ENCODE results near the gene CDK13.
"Not testable (repeated sequence)": the region's sequence is repeated elsewhere in the genome, so short reads cannot be mapped to it uniquely, and the experiment has no call there.

Gene CDK13

DNA sequence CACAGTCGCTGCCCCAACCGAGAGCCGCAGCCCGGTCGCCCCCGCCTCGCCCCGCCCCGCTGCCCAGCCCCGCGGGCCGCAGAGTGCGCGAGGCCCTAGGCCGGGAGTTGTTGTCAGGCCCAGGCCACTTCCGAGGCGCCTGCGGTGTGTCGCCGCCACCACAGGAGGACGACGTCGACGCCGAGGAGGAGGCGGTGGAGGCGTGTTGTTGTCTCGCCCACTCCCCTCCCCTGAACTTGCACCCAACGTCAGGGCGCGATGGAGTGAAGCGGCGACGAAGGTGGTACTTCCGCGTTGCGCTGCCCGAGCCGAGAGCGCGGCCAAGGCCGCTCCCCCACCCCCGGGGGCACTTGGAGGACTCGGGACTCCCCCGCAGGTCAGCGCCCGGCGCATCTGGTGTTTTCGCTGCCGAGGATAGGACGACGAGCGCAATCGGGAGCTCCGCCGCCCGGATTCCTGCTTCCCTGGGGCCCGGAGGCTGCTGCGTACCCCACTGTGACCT, at the start of gene CDK13:
Gene CDK13 (plus strand): TSS at position 286 of the 502 bp plus-strand sequence. CDS start 386 bp downstream, outside the sequence.
- H3K4me3 ChIP-seq (ENCODE audit: low read depth, low read length): peak within 1 kb of the TSS; percentile 91
- DNase-seq (ENCODE audit: low read depth): peak; percentile 28

DNA sequence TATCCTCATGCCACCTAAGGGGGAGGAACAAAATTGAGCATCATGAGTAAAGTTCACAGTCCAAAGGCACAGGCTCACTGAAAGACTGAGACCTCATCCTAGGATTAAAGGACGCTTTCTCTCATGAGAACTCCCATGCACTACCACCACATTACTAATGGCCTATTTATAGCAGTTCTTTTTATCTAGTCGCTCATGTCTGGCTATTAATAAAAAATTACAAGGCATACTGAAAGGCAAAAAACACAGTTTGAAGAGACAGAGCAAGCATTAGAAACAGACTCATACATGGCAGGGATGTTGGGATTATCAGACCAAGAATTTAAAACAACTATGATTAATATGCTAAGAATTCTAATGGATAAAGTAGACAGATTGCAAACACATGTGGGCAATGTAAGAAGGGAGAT, 46.0 kb upstream of the CDK13 start:
- DNase-seq (ENCODE audit: low read depth): no peak
- no peak overlapping the region for H3K4me3 ChIP-seq (ENCODE audit: low read depth, low read length)

DNA sequence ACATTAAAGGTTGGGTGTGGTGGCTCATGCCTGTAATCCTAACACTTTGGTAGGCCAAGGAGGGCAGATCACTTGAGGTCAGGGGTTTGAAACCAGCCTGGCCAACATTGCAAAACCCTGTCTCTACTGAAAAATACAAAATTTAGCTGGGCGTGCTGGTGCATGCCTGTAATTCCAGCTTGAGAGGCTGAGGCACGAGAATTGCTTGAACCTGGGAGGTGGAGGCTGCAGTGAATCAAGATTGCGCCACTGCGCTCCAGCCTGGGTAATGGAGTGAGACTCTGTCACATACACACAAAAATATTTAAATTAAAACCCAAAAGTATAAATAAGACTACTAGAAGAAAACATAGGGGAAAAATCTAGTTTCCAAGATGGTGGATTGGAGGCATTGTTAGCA, 41.9 kb upstream of the CDK13 start:
- no peak for DNase-seq (ENCODE audit: low read depth)
- no peak overlapping the region for H3K4me3 ChIP-seq (ENCODE audit: low read depth, low read length)

DNA sequence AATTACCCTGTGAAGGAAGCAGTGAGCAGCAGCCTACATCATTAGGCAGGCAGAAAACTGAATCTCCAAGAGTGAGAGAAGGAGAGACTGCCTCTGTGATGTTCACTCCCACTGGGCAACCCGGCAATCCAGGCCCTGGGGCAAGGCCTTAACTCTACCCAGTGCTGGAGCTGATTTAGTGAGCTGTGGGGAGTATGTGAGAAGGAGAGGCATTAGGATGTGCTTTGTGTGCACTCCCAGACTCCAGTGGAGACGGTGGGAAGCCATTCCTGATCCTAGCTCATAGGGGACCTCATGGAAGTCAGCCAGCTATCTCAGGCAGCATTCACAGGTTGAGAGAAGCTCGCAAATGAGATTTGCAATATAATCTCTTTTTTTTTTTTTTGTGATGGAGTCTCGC, 41.1 kb upstream of the CDK13 start:
- no peak for DNase-seq (ENCODE audit: low read depth)
- no peak overlapping the region for H3K4me3 ChIP-seq (ENCODE audit: low read depth, low read length)

DNA sequence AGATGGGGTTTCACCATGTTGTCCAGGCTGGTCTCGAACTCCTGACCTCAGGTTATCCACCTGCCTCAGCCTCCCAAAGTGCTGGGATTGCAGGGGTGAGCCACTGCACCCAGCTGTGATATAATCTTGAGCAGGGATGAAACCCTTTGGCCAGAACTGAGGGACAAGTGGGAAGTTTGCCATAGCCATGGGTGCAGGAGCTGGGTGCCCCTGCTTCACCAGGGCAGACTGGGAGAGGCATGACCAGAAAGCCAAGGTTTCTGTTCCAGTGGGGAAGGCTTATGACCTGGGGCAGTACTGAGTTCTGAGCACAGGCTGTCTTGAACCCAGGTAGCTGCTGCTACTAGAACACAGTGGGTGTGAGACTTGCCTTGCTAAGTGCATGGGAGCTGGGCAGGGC, 40.5 kb upstream of the CDK13 start:
- DNase-seq (ENCODE audit: low read depth): no peak
- no peak overlapping the region for H3K4me3 ChIP-seq (ENCODE audit: low read depth, low read length)

DNA sequence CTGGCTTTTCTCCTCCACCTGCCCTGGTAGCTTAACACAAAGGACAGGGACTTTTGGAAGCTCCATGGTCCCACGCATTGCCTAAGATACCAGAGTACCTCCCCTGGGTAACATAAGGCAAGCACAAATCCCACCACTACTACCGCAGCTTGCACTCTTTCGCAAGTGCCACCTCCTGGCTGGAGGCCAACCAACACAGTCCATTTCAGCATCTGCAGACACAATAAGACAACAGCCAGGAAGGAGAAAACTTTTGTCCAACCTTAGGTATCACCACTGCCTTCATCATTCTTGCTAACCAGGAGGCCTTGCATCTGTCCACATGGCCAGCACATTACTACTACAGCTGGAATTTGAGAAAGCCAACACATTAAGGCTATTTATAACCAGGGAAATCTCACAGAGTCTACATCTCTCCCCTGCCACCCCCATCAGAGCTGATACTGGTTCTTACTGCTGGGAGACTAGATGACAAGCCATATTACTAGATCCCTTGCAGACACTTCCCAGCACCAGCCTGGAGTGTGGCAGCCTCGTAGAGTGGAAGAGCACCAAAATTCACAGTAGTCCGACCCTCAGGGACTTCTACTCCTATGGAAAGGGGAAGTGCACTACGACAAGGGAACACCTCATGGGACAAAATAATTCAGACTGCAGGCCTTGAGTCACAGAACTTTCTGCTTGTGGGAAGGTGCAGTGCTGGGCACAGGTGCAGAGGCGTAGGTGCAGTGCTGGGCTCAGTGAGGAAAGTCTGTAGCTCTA, 39.8 kb upstream of the CDK13 start:
- peak; percentile 51 for DNase-seq (ENCODE audit: low read depth)

DNA sequence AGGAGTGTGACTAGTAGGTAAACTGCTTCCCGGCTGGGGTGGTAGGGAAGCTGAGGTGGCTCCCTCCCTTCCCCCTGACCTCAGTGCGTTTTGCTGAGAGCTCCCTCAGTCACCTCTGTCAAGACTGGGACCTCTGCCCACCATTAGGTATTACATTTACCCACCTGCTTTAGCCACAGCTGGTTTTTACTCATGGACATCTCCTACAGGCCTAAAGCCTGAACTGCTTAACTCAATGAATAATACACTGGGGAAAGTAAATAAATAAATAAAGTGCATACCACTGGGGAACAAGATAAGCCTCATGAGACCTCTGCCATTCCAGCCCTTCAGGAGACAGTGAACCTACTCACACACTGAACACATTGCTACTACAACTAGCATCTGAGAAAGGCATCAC, 38.9 kb upstream of the CDK13 start:
- H3K4me3 ChIP-seq (ENCODE audit: low read depth, low read length): no peak overlapping the region
- no peak for DNase-seq (ENCODE audit: low read depth)

More for the DNA sequence above, 39.8 kb upstream of the CDK13 start:
- H3K4me3 ChIP-seq (ENCODE audit: low read depth, low read length): no peak overlapping the region

DNA sequence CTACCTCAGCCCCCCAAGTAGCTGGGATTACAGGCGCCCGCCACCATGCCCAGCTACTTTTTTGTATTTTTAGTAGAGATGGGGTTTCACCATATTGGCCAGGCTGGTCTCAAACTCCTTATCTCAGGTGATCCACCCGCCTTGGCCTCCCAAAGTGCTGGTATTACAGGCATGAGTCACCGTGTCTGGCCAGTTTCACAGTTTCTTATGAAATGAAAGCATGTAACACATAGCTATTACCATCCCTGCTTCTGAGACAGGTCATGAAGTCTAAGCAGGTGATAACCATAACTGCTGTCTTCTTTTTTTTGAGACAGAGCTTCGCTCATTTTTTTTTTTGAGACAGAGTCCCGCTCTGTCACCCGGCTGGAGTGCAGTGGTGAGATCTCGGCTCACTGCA, 34.2 kb upstream of the CDK13 start:
- H3K4me3 ChIP-seq (ENCODE audit: low read depth, low read length); DNase-seq (ENCODE audit: low read depth): not testable (repeated sequence)

DNA sequence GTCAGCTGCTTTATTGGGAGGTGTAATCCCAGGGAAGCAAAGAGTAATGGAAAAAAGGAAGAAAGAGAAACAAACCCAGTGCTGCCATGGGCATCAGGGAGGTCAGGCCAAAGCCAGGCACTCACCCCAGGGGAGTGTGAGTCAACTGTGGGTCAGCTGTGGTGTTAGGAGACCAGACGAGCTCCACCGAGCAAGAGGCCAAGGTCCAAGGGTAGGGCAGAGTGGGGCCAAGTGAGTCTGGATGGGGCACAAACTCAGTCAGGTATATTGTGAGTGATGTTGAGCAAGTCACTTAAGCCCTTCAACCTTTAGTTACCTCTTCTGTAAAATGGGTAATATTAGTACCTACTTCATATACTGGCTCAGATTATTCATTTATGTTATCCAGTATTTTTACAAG, 30.4 kb upstream of the CDK13 start:
- no peak overlapping the region for H3K4me3 ChIP-seq (ENCODE audit: low read depth, low read length)
- DNase-seq (ENCODE audit: low read depth): no peak

DNA sequence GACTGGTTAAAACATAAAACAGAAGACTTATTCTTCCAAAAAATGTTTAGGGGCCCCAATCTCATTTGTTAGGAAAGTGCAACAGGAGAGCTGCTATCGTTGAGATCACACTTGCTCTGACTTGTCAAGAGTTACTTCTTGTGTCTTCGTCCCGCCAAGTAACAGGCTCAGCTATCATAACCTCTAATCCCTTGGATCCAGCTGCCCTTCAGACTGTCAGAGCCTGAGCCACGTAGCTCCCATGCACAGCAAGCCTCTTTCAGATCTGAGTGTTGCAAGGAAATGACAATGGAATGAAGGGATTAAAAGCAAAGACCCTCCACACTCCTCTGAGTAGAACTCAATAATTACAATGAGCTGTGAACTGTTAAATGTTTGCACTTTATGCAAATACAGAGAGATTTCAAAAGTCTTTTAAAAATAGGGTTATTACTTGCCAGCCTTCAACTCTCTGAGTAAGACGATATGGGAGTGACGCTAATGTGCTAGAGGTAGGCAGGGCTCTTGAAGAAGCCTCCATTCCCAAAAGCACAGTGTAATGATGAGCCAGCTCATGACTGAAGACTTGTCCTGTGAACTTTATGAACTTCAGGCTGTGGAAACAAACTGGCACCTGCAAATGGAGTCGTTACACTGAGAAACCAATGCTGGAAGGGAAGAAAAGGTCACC, 28.4 kb upstream of the CDK13 start:
- no peak for DNase-seq (ENCODE audit: low read depth)
- no peak overlapping the region for H3K4me3 ChIP-seq (ENCODE audit: low read depth, low read length)

DNA sequence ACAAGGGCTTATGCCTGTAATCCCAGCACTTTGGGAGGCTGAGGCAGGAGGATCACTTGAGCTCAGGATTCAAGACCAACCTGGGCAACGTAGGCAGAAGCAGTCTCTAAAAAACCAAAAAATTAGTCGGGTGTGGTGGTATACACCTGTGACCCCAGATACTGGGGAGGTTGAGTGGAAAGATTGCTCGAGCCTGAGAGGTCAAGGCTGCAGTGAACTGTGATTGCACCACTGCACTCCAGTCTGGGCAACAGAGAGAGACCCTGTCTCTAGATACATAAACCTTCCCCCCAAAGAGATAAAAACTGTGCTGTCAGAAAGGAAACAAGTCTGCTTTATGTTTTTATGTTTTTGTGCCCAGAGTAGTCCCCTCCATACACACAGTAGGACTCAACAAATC, 27.5 kb upstream of the CDK13 start:
- no peak overlapping the region for H3K4me3 ChIP-seq (ENCODE audit: low read depth, low read length)
- DNase-seq (ENCODE audit: low read depth): no peak

DNA sequence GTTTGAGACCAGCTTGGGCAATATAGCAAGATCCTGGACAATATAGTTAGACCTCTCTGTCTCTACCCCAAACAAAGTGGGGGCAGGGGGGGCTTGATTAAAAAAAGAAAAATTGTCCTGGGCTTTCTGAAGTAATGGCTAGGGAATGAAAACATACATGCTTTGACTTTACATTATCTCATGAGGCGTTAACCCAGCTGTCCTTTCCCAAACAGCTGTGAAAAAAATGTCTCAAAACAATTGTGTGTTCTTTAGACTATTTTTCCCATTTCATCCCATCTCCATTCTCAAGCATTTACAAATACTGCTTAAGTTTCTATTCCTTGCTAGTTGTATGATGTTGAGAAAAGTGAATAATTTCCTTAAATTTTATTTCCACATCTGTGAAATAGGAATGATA, 27.0 kb upstream of the CDK13 start:
- DNase-seq (ENCODE audit: low read depth): no peak
- H3K4me3 ChIP-seq (ENCODE audit: low read depth, low read length): no peak overlapping the region

DNA sequence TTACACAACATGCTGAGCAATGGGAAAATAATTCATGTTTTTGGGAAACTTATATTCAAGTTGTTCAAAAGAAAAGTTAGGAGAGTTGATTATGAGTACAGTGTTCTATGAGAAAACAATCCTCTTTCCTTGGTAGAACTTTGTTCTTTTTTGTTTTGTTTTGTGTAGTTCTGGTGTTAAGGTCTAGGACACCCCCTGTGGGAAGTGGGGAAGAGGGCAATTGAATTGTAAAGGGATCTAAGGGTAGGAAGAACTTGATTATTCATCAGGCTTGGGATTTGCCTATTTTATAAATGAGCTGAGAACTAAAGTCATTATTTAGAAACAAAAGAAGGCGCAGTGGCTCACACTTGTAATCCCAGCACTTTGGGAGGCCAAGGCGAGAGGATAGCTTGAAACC, 25.9 kb upstream of the CDK13 start:
- no peak for DNase-seq (ENCODE audit: low read depth)
- H3K4me3 ChIP-seq (ENCODE audit: low read depth, low read length): no peak overlapping the region

DNA sequence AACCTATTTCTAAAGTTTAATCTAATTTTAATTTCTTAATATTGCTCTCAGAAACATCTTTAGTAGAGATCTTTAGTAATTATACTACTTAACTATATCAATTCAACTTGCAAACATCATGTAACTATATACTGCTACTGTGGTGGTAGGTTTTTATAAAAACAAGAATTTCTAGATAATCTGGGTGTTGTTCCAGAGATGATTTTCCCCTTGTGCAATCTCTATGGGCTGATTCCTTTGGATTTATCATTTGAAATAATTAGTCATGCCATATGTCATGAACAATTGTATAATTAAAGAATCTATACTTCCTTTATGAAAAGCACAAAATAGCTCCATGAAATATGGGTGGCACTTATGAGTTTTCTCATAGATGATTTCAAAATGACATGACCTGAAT, 23.9 kb upstream of the CDK13 start:
- DNase-seq (ENCODE audit: low read depth): no peak
- H3K4me3 ChIP-seq (ENCODE audit: low read depth, low read length): no peak overlapping the region

DNA sequence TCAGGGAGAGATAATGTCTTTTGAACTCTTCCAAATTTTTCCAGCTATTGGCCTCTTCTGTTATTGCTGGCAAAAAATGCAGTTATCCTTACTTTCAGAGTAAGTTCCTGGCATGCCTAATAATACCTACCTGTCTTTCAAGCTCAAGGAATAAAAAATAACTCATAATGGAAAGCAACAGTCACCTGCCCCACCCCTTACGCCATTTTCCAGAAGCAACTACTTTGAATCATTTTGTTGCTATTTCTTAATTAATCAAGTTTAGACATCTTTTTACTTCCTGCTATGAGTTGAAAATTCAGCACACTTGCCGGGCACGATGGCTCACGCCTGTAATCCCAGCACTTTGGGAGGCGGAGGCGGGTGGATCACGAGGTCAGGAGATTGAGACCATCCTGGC, 23.0 kb upstream of the CDK13 start:
- no peak overlapping the region for H3K4me3 ChIP-seq (ENCODE audit: low read depth, low read length)
- DNase-seq (ENCODE audit: low read depth): no peak

DNA sequence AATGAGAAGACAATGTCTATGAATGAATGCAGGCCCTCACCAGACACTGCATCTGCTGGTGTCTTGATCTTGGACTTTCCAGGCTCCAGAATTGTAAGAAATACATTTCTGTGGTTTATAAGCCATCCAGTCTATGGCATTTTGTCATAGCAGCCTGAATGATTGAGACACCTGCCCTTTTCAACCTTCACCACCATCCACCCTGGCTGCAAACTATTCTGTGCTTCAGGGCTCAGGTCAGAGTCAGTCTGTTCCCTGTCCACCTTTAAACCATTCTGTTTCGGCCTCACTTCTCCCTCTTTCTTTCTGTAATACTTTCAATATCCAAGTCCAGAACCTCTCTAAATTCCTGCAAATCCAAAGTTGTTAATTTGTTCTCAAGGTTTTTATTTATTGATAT, 15.9 kb upstream of the CDK13 start:
- no peak overlapping the region for H3K4me3 ChIP-seq (ENCODE audit: low read depth, low read length)
- DNase-seq (ENCODE audit: low read depth): no peak

DNA sequence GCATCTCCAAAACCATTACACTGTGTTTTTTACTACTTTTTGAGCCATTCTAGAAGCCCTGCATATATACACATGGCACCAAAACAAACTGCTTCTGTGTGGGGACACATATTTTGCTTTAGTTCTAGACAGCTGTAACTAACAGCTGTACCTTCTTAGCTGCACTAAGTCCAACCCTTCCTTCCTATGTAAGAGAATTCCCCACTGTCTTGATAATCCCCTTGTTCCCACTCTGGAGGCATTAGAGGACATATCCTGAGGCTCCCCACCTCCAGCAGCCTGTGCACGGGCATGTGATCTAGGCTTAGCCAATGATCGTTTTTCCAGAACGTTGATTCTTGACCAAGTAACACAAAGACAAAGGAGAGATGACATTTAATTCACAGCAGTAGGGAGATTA, 13.3 kb upstream of the CDK13 start:
- H3K4me3 ChIP-seq (ENCODE audit: low read depth, low read length): no peak overlapping the region
- DNase-seq (ENCODE audit: low read depth): no peak

DNA sequence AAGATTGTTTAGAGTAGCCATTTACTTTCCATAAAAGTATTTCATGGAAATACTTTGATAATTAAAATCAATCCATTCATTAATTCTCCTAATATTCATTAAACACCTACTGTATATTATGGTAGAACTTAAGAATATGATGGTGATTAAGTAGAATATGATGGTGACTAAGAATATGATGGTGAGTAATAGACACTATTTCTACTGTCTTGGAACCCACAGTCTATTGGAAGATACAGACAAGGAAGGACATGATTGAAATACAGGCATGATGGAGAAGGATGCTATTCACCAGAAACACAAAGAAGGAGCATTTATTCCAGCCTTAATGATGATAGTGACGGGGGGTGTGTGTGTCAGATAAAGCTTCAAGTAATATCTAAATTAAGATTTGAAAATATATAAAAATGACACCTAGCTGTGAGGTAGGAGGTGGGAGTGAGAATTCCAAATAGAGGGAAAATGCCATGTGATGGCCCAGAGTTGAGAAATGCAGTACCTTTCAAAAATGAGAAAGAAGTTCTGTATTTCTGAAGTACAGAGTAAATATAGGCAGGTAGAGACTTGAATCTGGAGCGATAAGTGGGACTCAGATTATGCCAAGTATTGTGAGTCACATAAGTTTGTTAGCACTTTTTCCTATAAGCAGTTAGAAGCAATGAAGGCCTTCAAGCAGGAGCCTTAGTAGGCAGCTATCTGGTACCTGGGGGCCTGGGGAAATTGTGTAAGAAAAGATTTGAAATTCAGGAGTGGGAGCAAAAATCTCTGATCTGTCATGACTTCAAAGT, 12.5 kb upstream of the CDK13 start:
- no peak overlapping the region for H3K4me3 ChIP-seq (ENCODE audit: low read depth, low read length)
- DNase-seq (ENCODE audit: low read depth): no peak

DNA sequence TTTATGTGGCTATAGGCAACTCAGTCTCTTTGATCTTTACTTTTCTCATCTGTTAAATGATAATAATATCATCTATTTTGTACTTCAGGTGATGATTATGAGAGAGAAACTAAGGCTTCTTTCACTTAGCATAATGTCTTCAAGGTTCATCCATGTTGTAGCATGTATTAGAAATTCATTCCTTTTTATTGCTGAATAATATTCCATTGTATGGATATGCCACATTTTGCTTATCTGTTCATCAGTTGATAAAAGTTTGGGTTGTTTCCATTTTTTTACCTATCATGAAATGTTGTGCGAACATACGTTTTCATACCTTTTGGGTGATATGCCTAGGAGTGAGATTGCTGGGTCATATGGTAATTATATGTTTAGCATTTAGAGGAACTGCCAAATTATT, 7.2 kb upstream of the CDK13 start:
- no peak overlapping the region for H3K4me3 ChIP-seq (ENCODE audit: low read depth, low read length)
- no peak for DNase-seq (ENCODE audit: low read depth)

DNA sequence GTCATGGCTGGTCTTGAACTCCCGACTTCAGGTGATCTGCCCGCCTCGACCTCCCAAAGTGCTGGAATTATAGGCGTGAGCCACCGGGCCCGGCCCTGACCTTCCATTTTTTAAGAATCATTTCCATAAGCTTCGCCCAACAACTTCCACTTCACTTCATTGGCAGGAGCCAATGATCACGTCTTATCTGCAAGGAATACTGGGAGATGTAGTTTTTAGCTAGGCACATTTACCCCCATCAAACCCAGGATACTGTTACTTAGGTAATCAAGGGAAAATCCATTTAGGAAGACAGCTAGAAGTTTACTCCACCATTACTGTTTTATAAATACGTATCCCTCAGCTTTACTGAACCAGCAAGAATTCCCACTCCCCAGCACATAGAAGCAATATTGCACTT, 3.4 kb upstream of the CDK13 start:
- DNase-seq (ENCODE audit: low read depth): no peak
- no peak overlapping the region for H3K4me3 ChIP-seq (ENCODE audit: low read depth, low read length)

Measured in skeletal muscle cell (primary cell).